Kidney epithelial cell (primary cell): ENCODE results near the gene DNMT3B. TPM values are rescaled to one million over a fixed set of nuclear protein-coding genes. Genes with fewer than 3 reads are reported as not detected.

Source experiments
- DNase-seq: peaks from one replicate; pipeline ENCODE4 v3.0.0-alpha.2; 2010; ENCODE audit warnings: low read depth
- H3K27me3 ChIP-seq: 2 replicates; pipeline ENCODE4 v1.6.0; 2011; ENCODE audit warnings: low read length; ENCODE audit not compliant: control insufficient read depth, insufficient read depth
- H3K36me3 ChIP-seq: 2 replicates; pipeline ENCODE4 v1.5.1; 2011; ENCODE audit warnings: low read length; ENCODE audit not compliant: control insufficient read depth, insufficient read depth
- H3K4me3 ChIP-seq: 2 replicates; pipeline ENCODE4 v1.5.1; 2011; ENCODE audit warnings: low read depth, mild to moderate bottlenecking, control low read depth, low read length
- CTCF ChIP-seq: IDR thresholded peaks from 2 replicates; pipeline ENCODE4 v1.5.1; 2011; ENCODE audit warnings: mild to moderate bottlenecking, moderate library complexity, low read length, control low read depth, inconsistent platforms; ENCODE audit not compliant: insufficient read depth, poor library complexity, severe bottlenecking
- total RNA-seq: library from RNA; depleted of rRNA; stranded (reverse); fragments of >200 nt; gene quantifications from 2 replicates; pipeline ENCODE4 v1.2.3, GENCODE V29; 2015

The DNMT3B gene
- total RNA-seq, 1 donor from 2014 or later = 9.0 TPM

GRCh38 chr20:32786059-32786760, 24.0 kb downstream of the DNMT3B start:
- no peak for TF ChIP-seq CTCF
- Histone ChIP-seq H3K4me3 (no peak overlapping the region), H3K36me3 (no peaks in the 10 kb centered on the region), H3K27me3 (no peaks in the 10 kb centered on the region)
- no peak for DNase-seq

GRCh38 chr20:32787168-32787567, 25.0 kb downstream of the DNMT3B start:
- TF ChIP-seq CTCF = no peak
- Histone ChIP-seq H3K4me3 (no peak overlapping the region), H3K27me3 (no peaks in the 10 kb centered on the region), H3K36me3 (no peaks in the 10 kb centered on the region)
- DNase-seq = no peak

GRCh38 chr20:32789896-32790750, 27.9 kb downstream of the DNMT3B start:
- peak; percentile 100 for TF ChIP-seq CTCF
- Histone ChIP-seq H3K36me3 (no peaks in the 10 kb centered on the region), H3K27me3 (no peaks in the 10 kb centered on the region), H3K4me3 (no peak overlapping the region)
- DNase-seq = peak; percentile 19

GRCh38 chr20:32790751-32791057, 28.5 kb downstream of the DNMT3B start:
- Histone ChIP-seq H3K4me3 (no peak overlapping the region), H3K27me3 (no peaks in the 10 kb centered on the region), H3K36me3 (no peaks in the 10 kb centered on the region)
- TF ChIP-seq CTCF = no peak
- DNase-seq = no peak

GRCh38 chr20:32792316-32792715, 30.1 kb downstream of the DNMT3B start:
- peak; percentile 5 for DNase-seq
- Histone ChIP-seq H3K27me3 (no peaks in the 10 kb centered on the region), H3K36me3 (no peaks in the 10 kb centered on the region), H3K4me3 (no peak overlapping the region)
- TF ChIP-seq CTCF = no peak
